ENCODE results near the gene DOCK4.

DNA sequence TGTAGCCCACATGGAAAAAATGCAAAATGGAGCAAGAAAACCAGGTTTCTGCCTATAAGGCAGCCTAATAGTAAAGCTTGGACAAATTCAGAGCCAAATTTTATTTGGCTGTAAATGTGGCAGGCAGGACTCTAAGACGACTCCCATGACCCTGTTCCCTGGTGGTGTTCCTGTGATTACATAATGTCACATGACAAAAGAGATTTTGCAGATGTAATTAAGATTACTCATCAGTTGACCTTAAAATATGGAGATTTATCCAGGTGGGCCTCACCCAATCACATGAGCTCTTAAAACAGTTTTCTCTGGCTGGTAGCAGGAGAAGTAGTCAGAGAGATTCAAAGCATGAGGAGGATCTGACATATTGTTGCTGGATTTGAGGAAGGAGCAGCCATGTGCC, 340.8 kb downstream of the DOCK4 start:
- TF ChIP-seq CTCF (IDR thresholded peaks at IDR 0.05) (no peak), ZFX (IDR thresholded peaks at IDR 0.05; ENCODE audit: borderline replicate concordance) (no peak)

Data from 22Rv1 (cell line).